ENCODE measurements around the gene RLF.

DNA sequence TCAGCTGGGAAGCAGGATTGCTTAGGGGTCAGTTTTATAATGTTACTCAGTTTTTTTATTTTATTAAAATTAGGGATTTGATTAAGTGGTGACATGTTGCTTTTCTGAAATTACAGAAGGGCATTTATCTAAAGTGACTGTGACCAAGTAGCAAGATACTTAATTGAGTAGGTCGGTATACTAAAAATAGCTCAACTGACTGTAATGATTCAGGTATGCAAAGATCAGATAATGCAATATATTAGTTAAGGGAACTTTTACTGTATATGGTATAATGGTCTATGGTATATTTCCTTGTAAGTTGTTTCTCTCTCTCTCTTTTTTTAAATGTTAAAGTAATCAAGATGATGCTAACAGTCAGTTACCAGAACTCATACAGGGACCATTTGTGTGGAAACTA, 26.2 kb downstream of the RLF start:
- TF ChIP-seq, protein P1, sequence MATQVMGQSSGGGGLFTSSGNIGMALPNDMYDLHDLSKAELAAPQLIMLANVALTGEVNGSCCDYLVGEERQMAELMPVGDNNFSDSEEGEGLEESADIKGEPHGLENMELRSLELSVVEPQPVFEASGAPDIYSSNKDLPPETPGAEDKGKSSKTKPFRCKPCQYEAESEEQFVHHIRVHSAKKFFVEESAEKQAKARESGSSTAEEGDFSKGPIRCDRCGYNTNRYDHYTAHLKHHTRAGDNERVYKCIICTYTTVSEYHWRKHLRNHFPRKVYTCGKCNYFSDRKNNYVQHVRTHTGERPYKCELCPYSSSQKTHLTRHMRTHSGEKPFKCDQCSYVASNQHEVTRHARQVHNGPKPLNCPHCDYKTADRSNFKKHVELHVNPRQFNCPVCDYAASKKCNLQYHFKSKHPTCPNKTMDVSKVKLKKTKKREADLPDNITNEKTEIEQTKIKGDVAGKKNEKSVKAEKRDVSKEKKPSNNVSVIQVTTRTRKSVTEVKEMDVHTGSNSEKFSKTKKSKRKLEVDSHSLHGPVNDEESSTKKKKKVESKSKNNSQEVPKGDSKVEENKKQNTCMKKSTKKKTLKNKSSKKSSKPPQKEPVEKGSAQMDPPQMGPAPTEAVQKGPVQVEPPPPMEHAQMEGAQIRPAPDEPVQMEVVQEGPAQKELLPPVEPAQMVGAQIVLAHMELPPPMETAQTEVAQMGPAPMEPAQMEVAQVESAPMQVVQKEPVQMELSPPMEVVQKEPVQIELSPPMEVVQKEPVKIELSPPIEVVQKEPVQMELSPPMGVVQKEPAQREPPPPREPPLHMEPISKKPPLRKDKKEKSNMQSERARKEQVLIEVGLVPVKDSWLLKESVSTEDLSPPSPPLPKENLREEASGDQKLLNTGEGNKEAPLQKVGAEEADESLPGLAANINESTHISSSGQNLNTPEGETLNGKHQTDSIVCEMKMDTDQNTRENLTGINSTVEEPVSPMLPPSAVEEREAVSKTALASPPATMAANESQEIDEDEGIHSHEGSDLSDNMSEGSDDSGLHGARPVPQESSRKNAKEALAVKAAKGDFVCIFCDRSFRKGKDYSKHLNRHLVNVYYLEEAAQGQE (IDR thresholded peaks at IDR 0.05; ENCODE audit: insufficient read depth in 1 of 2, low read depth in 2 of 2, low read length in 2 of 2), result no peak
- TF ChIP-seq POLR2AphosphoS5 (IDR thresholded peaks at IDR 0.05; ENCODE audit: low read depth, low read length) (no peak), TAF1 (IDR thresholded peaks at IDR 0.05; ENCODE audit: borderline replicate concordance, insufficient read depth, low read length) (no peak)

Data from PFSK-1 (cell line).